HG03108 (cell line): Measurements from ENCODE around the gene FBLL1.
A peak's percentile ranks its signal among the peaks of the same experiment; 100 is the strongest.
"Not testable (repeated sequence)": the region's sequence is repeated elsewhere in the genome, so short reads cannot be mapped to it uniquely, and the experiment has no call there.

Experiments
- ATAC-seq: cut with Tn5 transposase; IDR thresholded peaks from one replicate; pipeline ENCODE4 v1.9.1; 2021; ENCODE audit warnings: moderate library complexity; ENCODE audit not compliant: unreplicated experiment

The FBLL1 gene

GRCh38 chr5:168528521-168529373, at the start of gene FBLL1:
TSS of gene FBLL1 (plus strand) at chr5:168529305. CDS start at chr5:168529505, 200 bp downstream.
- ATAC-seq: no peak

GRCh38 chr5:168480601-168481000, 48.5 kb upstream of the FBLL1 start:
- ATAC-seq: no peak

GRCh38 chr5:168481330-168481788, 47.7 kb upstream of the FBLL1 start:
- peak; percentile 95 for ATAC-seq

GRCh38 chr5:168482361-168482760, 46.7 kb upstream of the FBLL1 start:
- no peak for ATAC-seq

- peak; percentile 80 for ATAC-seq
These were observed 42.8 kb upstream of the FBLL1 start, which contains the start of gene RARS1 for GRCh38 chr5:168486136-168486879. TSS of gene RARS1 (plus strand) at chr5:168486471. CDS start at chr5:168486499, 28 bp downstream.

GRCh38 chr5:168489059-168489458, 40.0 kb upstream of the FBLL1 start:
- no peak for ATAC-seq

- ATAC-seq: no peak
These were observed 35.0 kb upstream of the FBLL1 start for GRCh38 chr5:168494057-168494555.

- no peak for ATAC-seq
These were observed 26.4 kb upstream of the FBLL1 start for GRCh38 chr5:168502563-168503237.

GRCh38 chr5:168513861-168514428, 15.2 kb upstream of the FBLL1 start:
- ATAC-seq: no peak

GRCh38 chr5:168525856-168526255, 3.2 kb upstream of the FBLL1 start:
- ATAC-seq: no peak

GRCh38 chr5:168527756-168528295, 1.3 kb upstream of the FBLL1 start:
- no peak for ATAC-seq

- no peak for ATAC-seq
These were observed 499 bp downstream of the FBLL1 start for GRCh38 chr5:168529374-168530234.

GRCh38 chr5:168530621-168531150, 1.6 kb downstream of the FBLL1 start:
- no peak for ATAC-seq

GRCh38 chr5:168531191-168531590, 2.1 kb downstream of the FBLL1 start:
- ATAC-seq: no peak

- no peak for ATAC-seq
These were observed 3.1 kb downstream of the FBLL1 start for GRCh38 chr5:168531987-168532864.

GRCh38 chr5:168534351-168534750, 5.2 kb downstream of the FBLL1 start:
- not testable (repeated sequence) for ATAC-seq

GRCh38 chr5:168537176-168537575, 8.1 kb downstream of the FBLL1 start:
- no peak for ATAC-seq

- ATAC-seq: no peak
These were observed 20.4 kb downstream of the FBLL1 start for GRCh38 chr5:168549554-168549953.
